NOMO-1 (cell line): Measurements from ENCODE around the gene CLTA.
"Not testable (repeated sequence)": the region's sequence is repeated elsewhere in the genome, so short reads cannot be mapped to it uniquely, and the experiment has no call there.

Source experiments
- DNase-seq, 2 experiments: peaks; one replicate each; lab custom pipeline; 2025; ENCODE audit not compliant: unreplicated experiment in 2 of 2; lab: John Stamatoyannopoulos, UW

CLTA gene

DNA sequence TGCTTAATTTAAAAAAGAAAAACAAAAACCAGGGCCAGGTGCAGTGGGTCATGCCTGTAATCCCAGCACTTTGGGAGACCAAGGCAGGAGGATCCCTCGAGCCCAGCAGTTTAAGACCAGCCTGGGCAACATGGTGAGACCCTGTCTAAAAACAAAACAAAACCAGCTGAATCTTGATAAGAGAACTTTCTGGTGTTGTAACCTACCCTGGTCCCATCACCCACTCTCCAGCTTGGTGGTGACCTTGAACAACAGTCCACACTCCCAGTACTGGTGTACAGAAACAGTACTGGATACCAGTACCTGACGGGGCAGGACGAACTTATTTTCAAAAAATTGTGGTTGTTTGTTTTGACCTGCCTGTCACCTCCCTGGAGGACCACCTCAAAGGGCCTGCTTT is 30.9 kb downstream of the CLTA start:
- DNase-seq, result no peak

DNA sequence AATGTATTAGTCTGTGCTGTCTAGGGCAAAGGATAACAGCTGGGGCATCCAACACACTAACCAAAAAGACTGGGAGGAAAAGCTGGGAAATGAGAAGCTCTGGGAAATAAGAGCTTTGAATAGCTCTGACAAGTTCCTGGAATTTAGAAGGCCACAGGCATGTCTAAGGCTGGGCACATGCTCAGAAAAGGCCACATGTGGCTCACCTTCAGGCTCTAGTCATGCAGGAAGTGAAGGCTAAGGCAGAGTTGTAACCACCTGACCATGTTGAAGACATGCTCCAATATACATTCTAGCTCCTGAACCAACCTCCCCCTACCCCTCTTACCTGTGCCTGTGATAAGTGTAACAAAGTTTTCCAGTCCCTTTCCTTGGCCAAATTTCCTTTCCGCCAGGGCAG is 31.7 kb downstream of the CLTA start:
- no peak for DNase-seq

DNA sequence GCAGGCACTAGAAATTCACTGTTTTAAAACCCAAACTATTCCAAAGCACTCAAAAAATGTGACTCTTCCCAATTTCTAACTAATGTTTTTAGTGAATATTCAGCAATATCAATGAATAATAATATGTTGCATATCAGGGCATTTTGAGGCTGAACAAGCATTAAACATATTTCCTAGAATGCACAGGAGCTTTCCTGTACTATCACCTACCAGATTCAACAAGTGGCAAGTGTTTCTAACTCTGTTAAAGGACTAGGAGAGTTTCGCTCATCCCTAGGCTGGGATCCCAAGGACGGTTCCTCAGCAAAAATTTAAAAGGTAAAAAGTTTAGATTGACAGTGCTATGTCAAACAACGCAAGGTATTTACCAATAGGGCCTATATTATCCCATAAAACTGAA is 46.5 kb downstream of the CLTA start:
- DNase-seq, result no peak

DNA sequence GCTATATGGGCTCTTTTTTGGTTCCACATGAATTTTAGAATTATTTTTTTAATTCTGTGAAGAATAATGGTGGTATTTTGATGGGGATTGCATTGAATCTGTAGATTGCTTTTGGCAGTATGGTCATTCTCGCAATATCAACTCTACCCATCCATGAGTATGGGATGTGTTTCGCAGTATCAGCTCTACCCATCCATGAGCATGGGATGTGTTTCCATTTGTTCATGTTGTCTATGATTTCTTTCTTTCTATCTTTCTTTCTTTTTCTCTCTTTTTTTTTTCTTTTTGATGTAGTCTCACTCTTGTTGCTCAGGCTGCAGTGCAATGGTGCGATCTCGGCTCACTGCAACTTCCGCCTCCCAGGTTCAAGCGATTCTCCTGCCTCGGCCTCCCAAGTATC is 48.5 kb downstream of the CLTA start:
- DNase-seq, result not testable (repeated sequence)

DNA sequence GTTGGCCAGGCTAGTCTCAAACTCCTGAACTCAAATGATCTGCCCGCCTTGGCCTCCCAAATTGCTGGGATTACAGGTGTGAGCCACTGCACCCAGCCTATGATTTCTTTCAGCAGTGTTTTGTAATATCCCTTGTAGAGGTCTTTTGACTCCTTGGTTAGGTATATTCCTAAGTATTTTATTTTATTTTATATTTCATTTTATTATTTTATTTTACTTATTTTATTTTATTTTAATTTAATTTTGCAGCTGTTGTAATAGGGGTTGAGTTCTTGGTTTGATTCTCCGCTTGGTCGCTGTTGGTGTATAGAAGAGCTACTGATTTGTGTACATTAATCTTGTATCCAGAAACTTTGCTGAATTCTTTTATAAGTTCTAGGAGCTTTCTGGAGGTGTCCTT is 49.0 kb downstream of the CLTA start:
- not testable (repeated sequence) for DNase-seq

DNA sequence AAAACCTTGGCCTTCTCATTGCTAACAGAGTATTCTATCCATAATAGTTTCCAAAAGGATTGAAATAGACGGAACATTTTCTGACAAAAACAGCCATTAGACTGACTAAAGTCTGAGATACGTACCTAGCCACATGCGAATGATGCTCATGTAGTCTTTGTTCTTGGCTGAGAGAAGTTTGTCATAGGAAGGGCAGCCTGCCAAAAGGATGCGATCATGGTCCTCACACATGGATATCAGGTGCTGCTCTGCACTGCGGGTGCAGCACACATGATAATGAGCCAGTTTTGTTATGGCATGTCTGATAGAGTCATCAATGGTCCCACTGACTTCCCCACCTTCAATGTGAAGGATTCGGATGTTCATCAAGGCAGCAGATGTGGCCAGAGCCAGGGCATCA is 55.2 kb downstream of the CLTA start:
- DNase-seq, result no peak

DNA sequence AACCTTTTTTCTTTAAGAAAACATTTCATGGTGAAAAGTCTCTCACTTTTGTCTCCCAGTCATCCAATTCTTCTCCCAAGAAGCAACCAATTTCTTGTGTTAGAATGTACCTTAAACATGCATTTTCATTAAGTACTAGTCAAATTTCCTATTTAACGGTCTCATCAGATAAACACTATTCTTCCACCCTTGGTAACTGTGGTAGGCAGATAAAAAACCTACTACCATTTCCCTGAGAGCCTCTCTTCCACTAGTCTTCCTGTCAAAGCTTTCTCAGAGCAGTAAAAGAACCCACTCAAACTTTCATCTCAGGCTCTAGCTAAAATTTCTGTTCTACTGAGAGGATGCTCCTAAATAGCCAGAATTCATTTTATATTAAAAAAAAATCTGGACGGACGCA is 56.6 kb downstream of the CLTA start:
- no peak for DNase-seq

DNA sequence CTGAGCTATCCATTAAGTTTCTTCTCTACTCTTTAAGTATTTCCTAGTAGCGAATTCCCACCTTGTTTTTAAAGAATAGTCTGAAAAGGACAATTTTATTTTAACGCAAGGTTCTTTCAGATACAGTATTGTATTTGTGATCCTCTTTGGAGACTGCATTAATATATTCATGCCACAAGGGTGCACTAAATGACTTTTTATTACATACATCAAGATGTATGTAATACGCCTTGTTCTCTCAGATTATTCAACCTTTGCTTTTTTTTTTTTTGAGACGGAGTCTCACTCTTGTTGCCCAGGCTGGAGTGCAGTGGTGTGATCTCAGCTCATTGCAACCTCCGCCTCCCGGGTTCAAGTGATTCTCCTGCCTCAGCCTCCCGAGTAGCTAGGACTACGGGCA is 57.3 kb downstream of the CLTA start:
- DNase-seq, result peak; percentile 3 to 62

DNA sequence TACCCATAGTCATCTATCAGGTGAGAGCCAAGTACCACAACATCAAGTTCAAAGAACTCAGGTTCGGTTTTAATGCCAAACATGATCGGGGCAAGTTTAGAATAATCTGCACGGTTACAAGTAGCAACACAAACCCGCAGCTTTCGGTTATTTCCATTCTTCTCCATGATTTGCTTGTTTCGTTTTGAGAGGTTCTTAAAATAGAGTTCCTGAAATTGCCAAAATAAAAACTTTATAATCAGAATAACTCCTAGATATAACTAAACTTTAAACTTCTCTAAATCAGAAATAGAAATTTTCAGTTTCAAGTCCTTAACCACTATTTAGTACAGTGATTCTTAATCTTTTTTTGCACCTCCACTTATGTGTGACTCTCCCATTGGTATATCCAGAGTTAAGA is 58.5 kb downstream of the CLTA start:
- no peak for DNase-seq

DNA sequence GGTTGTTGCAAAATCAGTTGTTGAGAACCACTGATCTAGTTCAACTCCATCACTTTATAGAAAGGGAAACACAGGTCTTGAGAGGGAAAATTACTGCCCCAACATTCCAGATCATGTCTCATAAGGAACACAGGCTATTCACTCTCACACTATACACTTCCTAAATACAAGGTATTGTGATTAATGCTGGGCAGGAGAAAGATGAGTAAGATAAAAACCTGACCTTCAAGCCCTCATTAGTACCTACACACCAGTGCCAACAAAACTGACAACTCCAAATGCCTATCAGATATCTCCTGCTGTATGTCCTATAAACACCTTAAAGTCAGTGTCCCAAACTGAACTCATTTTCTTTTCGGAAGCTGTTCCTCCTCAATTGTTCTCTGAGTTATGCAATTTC is 59.4 kb downstream of the CLTA start:
- DNase-seq, result no peak

DNA sequence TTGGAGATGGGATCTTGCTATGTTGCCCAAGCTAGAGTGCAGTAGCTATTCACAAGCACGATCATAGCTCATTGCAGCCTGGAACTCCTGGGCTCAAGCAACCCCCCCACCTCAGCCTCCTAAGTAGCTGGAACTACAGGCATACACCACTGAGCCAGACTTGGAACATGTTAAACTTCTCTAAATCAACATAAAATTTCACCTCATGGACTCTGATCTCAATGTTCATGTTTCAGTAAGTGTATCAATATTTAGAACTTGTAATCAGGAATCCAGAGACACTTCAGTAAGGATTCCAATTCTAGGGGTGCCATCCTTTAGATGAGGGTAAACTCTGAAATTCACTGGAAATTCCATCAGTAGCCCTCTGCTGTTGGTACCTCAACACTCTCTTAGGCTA is 60.7 kb downstream of the CLTA start:
- DNase-seq, result no peak

DNA sequence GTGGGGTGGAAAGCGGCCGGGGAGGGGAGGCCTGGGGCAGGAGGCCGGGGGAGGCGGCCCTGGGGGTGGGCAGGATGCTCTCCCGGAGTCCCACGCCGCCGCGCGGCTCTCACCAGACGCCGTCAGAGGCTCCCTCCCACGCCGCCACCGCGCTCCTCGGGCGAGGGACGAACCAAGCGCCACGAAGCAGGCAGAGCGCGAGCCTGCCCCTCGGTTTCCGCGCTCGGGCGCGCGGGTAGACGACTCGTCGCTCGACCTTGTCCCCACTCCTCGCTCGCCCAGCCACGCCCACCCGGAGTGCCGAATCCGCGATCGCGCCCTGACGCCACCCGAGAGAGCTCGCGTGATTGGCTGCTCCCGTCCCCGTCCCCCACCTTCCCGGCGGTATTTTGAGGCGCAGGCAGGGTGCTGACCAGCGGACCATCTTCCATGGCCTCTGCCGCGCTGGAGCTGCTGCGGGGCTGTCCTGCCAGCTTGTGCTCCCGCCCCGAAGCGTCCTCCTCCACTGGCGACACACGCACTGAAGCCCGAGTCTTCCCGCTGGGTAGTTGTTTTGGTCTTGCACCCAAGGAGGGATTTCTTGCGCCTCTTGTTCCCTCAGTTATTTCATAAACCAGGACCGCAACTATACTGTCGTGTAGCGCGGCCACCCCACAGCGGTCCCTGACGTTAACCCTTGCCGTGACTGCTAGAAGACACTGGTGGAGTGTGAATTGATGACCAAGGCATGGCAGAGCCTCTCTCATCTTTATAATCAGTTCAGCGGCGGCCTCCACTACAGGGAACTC is 67.7 kb downstream of the CLTA start, which contains the start of gene GNE:
GNE (minus strand) TSS at position 241 of the 788 bp plus-strand sequence. CDS start 9,093 bp downstream, outside the sequence.
- DNase-seq, result peak; percentile 99

DNA sequence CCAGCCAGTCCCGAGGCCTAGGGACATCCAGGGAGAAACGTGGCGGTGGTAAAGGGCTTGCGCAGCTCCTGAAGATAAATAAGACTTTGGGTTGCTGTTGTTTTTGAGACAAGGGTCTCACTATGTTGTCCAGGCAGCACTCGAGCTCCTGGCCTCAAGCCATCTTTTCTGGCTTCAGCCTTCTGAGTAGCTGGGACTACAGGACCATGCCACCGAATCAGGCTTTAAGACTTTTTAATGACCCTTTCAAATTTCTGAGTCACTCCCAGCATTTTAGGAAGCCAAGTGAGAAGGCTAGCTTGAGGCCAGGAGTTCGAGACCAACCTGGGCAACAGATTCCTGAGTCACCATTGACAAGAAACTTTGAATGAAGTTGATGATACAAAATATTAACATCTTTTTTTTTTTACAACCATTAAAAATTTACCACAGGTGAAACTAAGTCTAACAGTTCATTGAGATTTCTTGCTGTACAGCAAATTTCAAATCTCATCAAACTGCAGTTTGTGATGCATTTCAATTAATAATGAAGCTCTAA is 68.3 kb downstream of the CLTA start:
- peak; percentile 18 to 39 for DNase-seq
